IMR-90 (cell line): ENCODE measurements around the gene NEK11. TPM values are rescaled to one million over a fixed set of nuclear protein-coding genes. Genes with fewer than 3 reads are reported as not detected.

Source experiments
- ATAC-seq: fragments of 200-7000 bp; cut with Tn5 transposase; 2 replicates; pipeline ENCODE4 v1.9.1; 2020; ENCODE audit warnings: low read depth, mild to moderate bottlenecking, moderate library complexity
- BruUV-seq: library from RNA; stranded (reverse); fragments of 400-500 nt; replicated peaks from 2 replicates; lab custom pipeline; 2021; lab: Mats Ljungman, UMichigan
- CTCF ChIA-PET: fragments of 300-600 bp; formaldehyde crosslinking; extraction: SDS; loops from one replicate; lab custom pipeline; 2021; ENCODE audit warnings: antibody characterized with exemption; lab: Yijun Ruan, JAX
- POLR2A ChIA-PET: fragments of 300-600 bp; sonication (Branson Sonifier 250); formaldehyde crosslinking; loops from one replicate; lab custom pipeline; 2022; ENCODE audit warnings: antibody characterized with exemption; ENCODE audit not compliant: unreplicated experiment; lab: Charles Lee
- DNase-seq: peaks from one replicate; pipeline ENCODE4 v3.0.0; 2013
- H2AFZ ChIP-seq: replicated peaks from 2 replicates; pipeline ENCODE3; 2013; ENCODE audit warnings: low read length, mild to moderate bottlenecking; ENCODE audit not compliant: poor library complexity
- H2AK5ac ChIP-seq: 2 replicates; pipeline ENCODE4 v1.6.1; 2013; ENCODE audit warnings: low read depth, low read length, inconsistent platforms
- H2AK9ac ChIP-seq: replicated peaks from 2 replicates; pipeline ENCODE3; 2013; ENCODE audit warnings: mild to moderate bottlenecking, low read depth, low read length, moderate library complexity; ENCODE audit not compliant: poor library complexity
- H2BK120ac ChIP-seq: 2 replicates; pipeline ENCODE4 v1.6.1; 2013; ENCODE audit warnings: low read depth, low read length, inconsistent platforms
- H2BK15ac ChIP-seq: 3 replicates; pipeline ENCODE4 v1.6.1; 2013; ENCODE audit warnings: low read depth, low read length, inconsistent platforms
- H2BK20ac ChIP-seq: 2 replicates; pipeline ENCODE4 v1.6.1; 2013; ENCODE audit warnings: low read depth, mild to moderate bottlenecking, inconsistent platforms, low read length, moderate library complexity
- H2BK5ac ChIP-seq: 2 replicates; pipeline ENCODE4 v1.6.1; 2013; ENCODE audit warnings: mild to moderate bottlenecking, low read depth, low read length, inconsistent platforms; ENCODE audit not compliant: poor library complexity, severe bottlenecking
- H3K14ac ChIP-seq: replicated peaks from 2 replicates; pipeline ENCODE4 v1.6.1; 2013; ENCODE audit warnings: low read depth, low read length, inconsistent platforms
- H3K18ac ChIP-seq: 2 replicates; pipeline ENCODE4 v1.6.1; 2013; ENCODE audit warnings: low read depth, low read length, control low read depth
- H3K23ac ChIP-seq: 2 replicates; pipeline ENCODE4 v1.6.1; 2013; ENCODE audit warnings: low read depth, low read length, inconsistent platforms
- H3K27ac ChIP-seq: 2 replicates; pipeline ENCODE4 v1.5.1; 2013; ENCODE audit warnings: mild to moderate bottlenecking, control low read depth, low read length; ENCODE audit not compliant: insufficient read depth
- H3K27me3 ChIP-seq: 2 replicates; pipeline ENCODE4 v1.6.1; 2013; ENCODE audit warnings: low read length; ENCODE audit not compliant: control insufficient read depth, insufficient read depth
- H3K36me3 ChIP-seq: 2 replicates; pipeline ENCODE4 v1.6.1; 2013; ENCODE audit warnings: low read length, mixed read lengths; ENCODE audit not compliant: control insufficient read depth, insufficient read depth
- H3K4ac ChIP-seq: 2 replicates; pipeline ENCODE4 v1.6.1; 2013; ENCODE audit warnings: low read depth, low read length, inconsistent platforms
- H3K4me1 ChIP-seq: 2 replicates; pipeline ENCODE4 v1.6.1; 2013; ENCODE audit warnings: low read length, mixed read lengths; ENCODE audit not compliant: control insufficient read depth, insufficient read depth
- H3K4me2 ChIP-seq: 2 replicates; pipeline ENCODE4 v1.6.1; 2013; ENCODE audit warnings: low read depth, mild to moderate bottlenecking, control low read depth, low read length, moderate library complexity
- H3K4me3 ChIP-seq: 2 replicates; pipeline ENCODE4 v1.5.1; 2013; ENCODE audit warnings: low read depth, mild to moderate bottlenecking, control low read depth, low read length, moderate library complexity; ENCODE audit not compliant: insufficient read depth
- H3K56ac ChIP-seq: 2 replicates; pipeline ENCODE4 v1.6.1; 2013; ENCODE audit warnings: low read length, inconsistent platforms; ENCODE audit not compliant: insufficient read depth; ENCODE audit errors: extremely low read depth
- H3K79me1 ChIP-seq, 2 experiments: 2 replicates each; pipeline ENCODE4 v1.6.1; 2013; ENCODE audit warnings: low read length in 2 of 2, inconsistent platforms in 1 of 2, low read depth in 1 of 2
- H3K9ac ChIP-seq: 2 replicates; pipeline ENCODE4 v1.6.1; 2013; ENCODE audit warnings: low read depth, low read length, control low read depth
- H3K9me1 ChIP-seq: 2 replicates; pipeline ENCODE4 v1.6.1; 2013; ENCODE audit warnings: low read length, inconsistent platforms; ENCODE audit not compliant: insufficient read depth
- H3K9me3 ChIP-seq: 2 replicates; pipeline ENCODE4 v1.6.1; 2013; ENCODE audit warnings: low read length; ENCODE audit not compliant: control insufficient read depth, insufficient read depth
- H4K20me1 ChIP-seq: 2 replicates; pipeline ENCODE4 v1.6.1; 2013; ENCODE audit warnings: low read length, inconsistent platforms; ENCODE audit not compliant: insufficient read depth
- H4K5ac ChIP-seq: 2 replicates; pipeline ENCODE4 v1.6.1; 2013; ENCODE audit warnings: mild to moderate bottlenecking, low read depth, low read length, control low read depth
- H4K8ac ChIP-seq, 2 experiments: 2 replicates each; pipeline ENCODE4 v1.6.1; 2013; ENCODE audit warnings: low read depth in 2 of 2, low read length in 2 of 2, control low read depth in 1 of 2, inconsistent platforms in 1 of 2
- H4K91ac ChIP-seq: 2 replicates; pipeline ENCODE4 v1.6.1; 2013; ENCODE audit warnings: low read depth, low read length, inconsistent platforms; ENCODE audit not compliant: insufficient read depth
- BHLHE40 ChIP-seq: fragments of 150-350 bp; IDR thresholded peaks from 2 replicates; pipeline ENCODE4 v1.6.1; 2016; ENCODE audit warnings: mild to moderate bottlenecking, low read depth, low read length
- CEBPB ChIP-seq: IDR thresholded peaks from 2 replicates; pipeline ENCODE4 v1.6.1; 2012; ENCODE audit warnings: low read depth, low read length, improper control_type of control experiment
- CHD1 ChIP-seq: IDR thresholded peaks from 2 replicates; pipeline ENCODE4 v1.6.1; 2012; ENCODE audit warnings: low read depth, low read length, improper control_type of control experiment
- ELK1 ChIP-seq: fragments of 150-350 bp; IDR thresholded peaks from 2 replicates; pipeline ENCODE4 v1.6.1; 2016; ENCODE audit warnings: low read depth, mild to moderate bottlenecking, low read length, moderate library complexity, borderline replicate concordance
- FOS ChIP-seq: fragments of 150-350 bp; IDR thresholded peaks from 2 replicates; pipeline ENCODE4 v1.6.1; 2016; ENCODE audit warnings: low read depth, low read length
- MAFK ChIP-seq: IDR thresholded peaks from 2 replicates; pipeline ENCODE4 v1.6.1; 2012; ENCODE audit warnings: low read depth, low read length, improper control_type of control experiment
- MAZ ChIP-seq: IDR thresholded peaks from 2 replicates; pipeline ENCODE4 v1.6.1; 2012; ENCODE audit warnings: low read depth, mild to moderate bottlenecking, low read length, improper control_type of control experiment, moderate library complexity, borderline replicate concordance
- MXI1 ChIP-seq: IDR thresholded peaks from 2 replicates; pipeline ENCODE4 v1.6.1; 2012; ENCODE audit warnings: low read depth, mild to moderate bottlenecking, low read length, moderate library complexity, borderline replicate concordance
- NFE2L2 ChIP-seq: fragments of 150-350 bp; IDR thresholded peaks from 2 replicates; pipeline ENCODE4 v1.6.1; 2016; ENCODE audit warnings: low read depth, mild to moderate bottlenecking, low read length
- POLR2A ChIP-seq: IDR thresholded peaks from 2 replicates; pipeline ENCODE4 v1.6.1; 2012; ENCODE audit warnings: mild to moderate bottlenecking, low read depth, low read length
- RAD21 ChIP-seq: IDR thresholded peaks from 2 replicates; pipeline ENCODE4 v1.6.1; 2012; ENCODE audit warnings: low read length, improper control_type of control experiment
- RCOR1 ChIP-seq: IDR thresholded peaks from 2 replicates; pipeline ENCODE4 v1.6.1; 2012; ENCODE audit warnings: mild to moderate bottlenecking, low read length, improper control_type of control experiment; ENCODE audit not compliant: insufficient replicate concordance
- RFX5 ChIP-seq: IDR thresholded peaks from 2 replicates; pipeline ENCODE4 v1.8.0; 2012; ENCODE audit warnings: low read depth, mild to moderate bottlenecking, low read length, moderate library complexity
- SMC3 ChIP-seq: fragments of 150-350 bp; IDR thresholded peaks from 2 replicates; pipeline ENCODE4 v1.6.1; 2016; ENCODE audit warnings: low read depth, mild to moderate bottlenecking, antibody characterized with exemption, low read length, moderate library complexity
- dilution Hi-C: fragments of 300-500 bp; cut with HindIII; formaldehyde crosslinking; loops from one replicate; pipeline ENCODE4 v1.14.3; 2018; ENCODE audit warnings: low sequenced_read_pairs; ENCODE audit not compliant: unreplicated experiment
- in situ Hi-C: fragments of 300-500 bp; cut with MboI; formaldehyde crosslinking; loops from 3 replicates; pipeline ENCODE4 v1.14.3; 2019; ENCODE audit warnings: low sequenced_read_pairs, inconsistent platforms, mixed read lengths
- intact Hi-C: fragments of 100-400 bp; cut with micrococcal nuclease; formaldehyde crosslinking; loops from 2 replicates; pipeline ENCODE4 v1.10.0; 2022
- polyA plus RNA-seq, 3 experiments: library from polyadenylated mRNA; depleted of rRNA; stranded (reverse); fragments of >200 nt; gene quantifications; 2 replicates each; pipeline ENCODE4 v1.2.3, GENCODE V29; 2012; ENCODE audit warnings: low replicate concordance in 1 of 3
- total RNA-seq: library from RNA; depleted of rRNA; stranded (reverse); fragments of >200 nt; gene quantifications from 2 replicates; pipeline ENCODE4 v1.2.3, GENCODE V29; 2012
- TF ChIP-seq, protein P1 (sequence below): fragments of 150-350 bp; IDR thresholded peaks from 2 replicates; pipeline ENCODE4 v1.6.1; 2017; ENCODE audit warnings: mild to moderate bottlenecking, antibody characterized with exemption, low read length, low read depth
- TF ChIP-seq, protein P2 (sequence below): conservative IDR thresholded peaks from 2 replicates; pipeline ENCODE4 v1.5.1; 2012; ENCODE audit warnings: mild to moderate bottlenecking, low read depth, low read length, improper control_type of control experiment

NEK11 gene
- total and polyA plus RNA-seq, 2 of the 4 experiments (the other 2 are of a cell fraction), result 1.1 to 1.6 TPM

- Histone ChIP-seq H3K27ac (no peak overlapping the region), H2AK5ac (no peak overlapping the region), H3K56ac (no peak overlapping the region), H3K79me1 (no peaks in the 10 kb centered on the region), H3K9me3 (no peaks in the 10 kb centered on the region), H4K5ac (no peak overlapping the region), H3K4ac (no peak overlapping the region), H4K8ac (no peak overlapping the region), H4K20me1 (no peaks in the 10 kb centered on the region), H2BK20ac (no peak overlapping the region), H2AFZ (no peak overlapping the region), H2BK5ac (no peak overlapping the region), H2AK9ac (no peak overlapping the region), H4K91ac (no peak overlapping the region), H3K36me3 (no peaks in the 10 kb centered on the region), H3K9ac (no peak overlapping the region), H3K9me1 (no peaks in the 10 kb centered on the region), H2BK15ac (no peak overlapping the region), H3K18ac (no peak overlapping the region), H3K4me3 (no peak overlapping the region), H3K23ac (no peak overlapping the region), H3K4me1 (no peaks in the 10 kb centered on the region), H3K4me2 (no peak overlapping the region), H3K27me3 (no peaks in the 10 kb centered on the region), H2BK120ac (no peak overlapping the region), H3K14ac (no peak overlapping the region)
- ATAC-seq (no peak), DNase-seq (no peak)
- intact Hi-C loops (no loop called here), in situ Hi-C loops (no loop called here), dilution Hi-C loops (no loop called here)
- no TSS peak for BruUV-seq
- CTCF ChIA-PET, result no interaction called here
- TF ChIP-seq, protein P1, sequence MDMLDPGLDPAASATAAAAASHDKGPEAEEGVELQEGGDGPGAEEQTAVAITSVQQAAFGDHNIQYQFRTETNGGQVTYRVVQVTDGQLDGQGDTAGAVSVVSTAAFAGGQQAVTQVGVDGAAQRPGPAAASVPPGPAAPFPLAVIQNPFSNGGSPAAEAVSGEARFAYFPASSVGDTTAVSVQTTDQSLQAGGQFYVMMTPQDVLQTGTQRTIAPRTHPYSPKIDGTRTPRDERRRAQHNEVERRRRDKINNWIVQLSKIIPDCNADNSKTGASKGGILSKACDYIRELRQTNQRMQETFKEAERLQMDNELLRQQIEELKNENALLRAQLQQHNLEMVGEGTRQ, result no peak
- no peak for TF ChIP-seq MXI1
- TF ChIP-seq MAZ, result no peak
- TF ChIP-seq MAFK, result no peak
- TF ChIP-seq RFX5, result no peak
- no peak for TF ChIP-seq CEBPB
- TF ChIP-seq RCOR1, result no peak
- TF ChIP-seq BHLHE40, result no peak
- no peak for TF ChIP-seq CHD1
- no peak for TF ChIP-seq SMC3
- TF ChIP-seq RAD21, result no peak
- no peak for TF ChIP-seq FOS
- TF ChIP-seq POLR2A, result no peak
- no peak for TF ChIP-seq NFE2L2
- TF ChIP-seq, protein P2, sequence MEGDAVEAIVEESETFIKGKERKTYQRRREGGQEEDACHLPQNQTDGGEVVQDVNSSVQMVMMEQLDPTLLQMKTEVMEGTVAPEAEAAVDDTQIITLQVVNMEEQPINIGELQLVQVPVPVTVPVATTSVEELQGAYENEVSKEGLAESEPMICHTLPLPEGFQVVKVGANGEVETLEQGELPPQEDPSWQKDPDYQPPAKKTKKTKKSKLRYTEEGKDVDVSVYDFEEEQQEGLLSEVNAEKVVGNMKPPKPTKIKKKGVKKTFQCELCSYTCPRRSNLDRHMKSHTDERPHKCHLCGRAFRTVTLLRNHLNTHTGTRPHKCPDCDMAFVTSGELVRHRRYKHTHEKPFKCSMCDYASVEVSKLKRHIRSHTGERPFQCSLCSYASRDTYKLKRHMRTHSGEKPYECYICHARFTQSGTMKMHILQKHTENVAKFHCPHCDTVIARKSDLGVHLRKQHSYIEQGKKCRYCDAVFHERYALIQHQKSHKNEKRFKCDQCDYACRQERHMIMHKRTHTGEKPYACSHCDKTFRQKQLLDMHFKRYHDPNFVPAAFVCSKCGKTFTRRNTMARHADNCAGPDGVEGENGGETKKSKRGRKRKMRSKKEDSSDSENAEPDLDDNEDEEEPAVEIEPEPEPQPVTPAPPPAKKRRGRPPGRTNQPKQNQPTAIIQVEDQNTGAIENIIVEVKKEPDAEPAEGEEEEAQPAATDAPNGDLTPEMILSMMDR, result no peak
- TF ChIP-seq ELK1, result no peak
- POLR2A ChIA-PET, result no interaction called here
These were observed 279.6 kb downstream of the NEK11 start for GRCh38 chr3:131306242-131306641.
